Measurements from ENCODE around the gene ARHGAP27.

DNA sequence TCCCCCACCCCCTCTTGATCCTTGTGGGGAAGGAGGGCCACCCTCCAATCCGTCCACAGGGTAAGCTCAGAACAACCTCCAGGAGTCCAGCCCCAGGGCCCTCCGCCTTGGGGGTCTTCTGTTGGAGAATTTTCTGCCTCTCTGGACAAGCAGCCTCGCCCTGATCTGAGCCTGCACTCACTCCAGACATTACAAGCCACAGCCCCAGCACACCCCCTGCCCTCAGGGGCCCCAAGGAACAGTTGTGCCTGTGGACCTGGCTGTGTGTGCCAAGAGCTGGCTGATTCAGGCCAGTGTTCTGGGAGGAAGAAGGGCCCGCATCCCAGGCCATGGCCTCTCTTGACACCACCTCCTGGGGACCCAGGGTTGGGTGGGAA is 477 bp upstream of the ARHGAP27 start:
- TF ChIP-seq, protein P1, sequence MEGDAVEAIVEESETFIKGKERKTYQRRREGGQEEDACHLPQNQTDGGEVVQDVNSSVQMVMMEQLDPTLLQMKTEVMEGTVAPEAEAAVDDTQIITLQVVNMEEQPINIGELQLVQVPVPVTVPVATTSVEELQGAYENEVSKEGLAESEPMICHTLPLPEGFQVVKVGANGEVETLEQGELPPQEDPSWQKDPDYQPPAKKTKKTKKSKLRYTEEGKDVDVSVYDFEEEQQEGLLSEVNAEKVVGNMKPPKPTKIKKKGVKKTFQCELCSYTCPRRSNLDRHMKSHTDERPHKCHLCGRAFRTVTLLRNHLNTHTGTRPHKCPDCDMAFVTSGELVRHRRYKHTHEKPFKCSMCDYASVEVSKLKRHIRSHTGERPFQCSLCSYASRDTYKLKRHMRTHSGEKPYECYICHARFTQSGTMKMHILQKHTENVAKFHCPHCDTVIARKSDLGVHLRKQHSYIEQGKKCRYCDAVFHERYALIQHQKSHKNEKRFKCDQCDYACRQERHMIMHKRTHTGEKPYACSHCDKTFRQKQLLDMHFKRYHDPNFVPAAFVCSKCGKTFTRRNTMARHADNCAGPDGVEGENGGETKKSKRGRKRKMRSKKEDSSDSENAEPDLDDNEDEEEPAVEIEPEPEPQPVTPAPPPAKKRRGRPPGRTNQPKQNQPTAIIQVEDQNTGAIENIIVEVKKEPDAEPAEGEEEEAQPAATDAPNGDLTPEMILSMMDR (optimal IDR thresholded peaks at IDR 0.05 in 1 of 3, IDR thresholded peaks at IDR 0.05 in 1 of 3, conservative IDR thresholded peaks at IDR 0.05 in 1 of 3; ENCODE audit: extremely low read depth in 1 of 3, insufficient read depth in 2 of 3, low read length in 3 of 3) = no peak
- no peak for TF ChIP-seq EZH2 (IDR thresholded peaks at IDR 0.05; ENCODE audit: low read length)
